ENCODE data around the gene BST1.

DNA sequence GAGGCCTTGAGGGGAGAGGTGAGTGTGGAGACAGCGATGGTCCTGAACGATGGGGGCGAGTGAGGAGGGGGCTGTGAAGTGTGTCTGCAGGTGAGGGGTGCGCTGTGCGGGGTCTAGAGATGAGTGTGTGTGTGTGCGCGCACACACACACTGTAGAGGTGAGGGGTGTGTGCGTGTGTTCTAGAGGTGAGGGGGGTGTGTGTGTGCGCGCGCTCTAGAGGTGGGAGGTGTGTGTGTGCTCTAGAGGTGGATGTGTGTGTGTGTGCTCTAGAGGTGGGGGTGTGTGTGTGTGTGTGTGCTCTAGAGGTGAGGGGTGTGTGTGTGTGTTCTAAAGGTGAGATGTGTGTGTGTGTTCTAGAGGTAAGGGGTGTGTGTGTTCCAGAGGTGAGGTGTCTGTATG, 574 bp downstream of the BST1 start:
- TF ChIP-seq POLR2A (IDR thresholded peaks at IDR 0.05; ENCODE audit: low read length) (no peak), GATA1 (IDR thresholded peaks at IDR 0.05; ENCODE audit: low read depth, low read length) (no peak)

Measured in erythroblast (primary cell).